NOMO-1 treated with DMSO at 0.1 percent for 48 hours (cell line): ENCODE results near the gene PDPN.

Source experiments
- DNase-seq: peaks from one replicate; lab custom pipeline; 2025; ENCODE audit not compliant: unreplicated experiment; lab: John Stamatoyannopoulos, UW

PDPN gene

DNA sequence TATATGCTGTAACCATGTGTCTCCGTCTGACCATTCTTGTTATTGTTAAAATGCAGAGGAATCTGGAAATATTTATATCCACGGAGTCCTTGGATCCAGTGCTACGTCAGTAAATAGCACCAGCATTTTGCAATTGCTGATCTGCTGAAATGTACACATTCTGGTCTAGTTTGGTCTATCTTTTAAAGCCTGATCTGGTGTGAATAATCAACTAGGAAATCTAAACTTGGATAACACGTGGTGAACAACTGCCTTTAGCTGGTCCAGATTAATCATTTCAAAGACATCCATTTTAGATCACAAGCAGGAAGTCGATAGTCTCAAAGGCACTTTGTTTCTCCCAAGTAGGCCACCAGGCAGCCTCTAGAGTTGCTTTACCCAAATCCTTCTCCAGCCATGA lies 32.6 kb downstream of the PDPN start:
- no peak for DNase-seq

DNA sequence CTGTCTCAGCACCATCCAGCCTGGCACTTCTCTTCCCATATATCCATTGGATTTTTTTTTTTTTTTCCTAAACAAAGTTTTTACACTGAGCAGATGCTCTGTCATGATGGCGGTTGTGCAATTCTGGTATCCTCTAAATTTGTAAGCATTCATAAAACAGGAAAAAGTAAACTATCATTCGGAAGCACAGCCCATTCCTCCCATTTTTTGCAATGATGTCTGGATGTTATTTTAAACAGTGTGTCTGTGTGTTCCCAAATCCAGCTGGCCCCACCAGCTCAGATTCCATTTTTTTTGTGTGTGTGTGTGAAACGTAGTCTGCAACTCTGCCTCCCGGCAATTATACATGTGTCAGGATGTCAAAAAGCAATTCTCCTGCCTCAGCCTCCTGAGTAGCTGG lies 33.5 kb downstream of the PDPN start:
- no peak for DNase-seq

DNA sequence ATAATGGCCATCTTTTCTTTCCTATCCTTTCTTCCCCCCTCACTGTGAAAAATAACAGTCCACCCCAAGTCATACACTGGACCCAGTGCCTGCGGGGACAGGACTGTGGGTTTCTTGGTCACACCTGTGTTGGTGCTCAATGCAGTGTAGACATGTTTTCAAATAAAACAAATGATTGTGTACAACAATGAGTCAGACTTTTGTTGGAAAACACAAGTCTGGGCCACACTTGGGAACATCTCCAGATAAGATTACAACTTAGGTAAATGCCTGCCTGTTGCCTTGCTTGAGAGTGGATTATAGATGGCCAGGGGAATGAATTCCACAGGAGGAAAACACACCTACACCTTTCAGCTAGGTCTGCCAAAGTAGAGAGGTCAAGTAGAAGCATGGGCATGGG lies 34.1 kb downstream of the PDPN start:
- DNase-seq, result no peak

DNA sequence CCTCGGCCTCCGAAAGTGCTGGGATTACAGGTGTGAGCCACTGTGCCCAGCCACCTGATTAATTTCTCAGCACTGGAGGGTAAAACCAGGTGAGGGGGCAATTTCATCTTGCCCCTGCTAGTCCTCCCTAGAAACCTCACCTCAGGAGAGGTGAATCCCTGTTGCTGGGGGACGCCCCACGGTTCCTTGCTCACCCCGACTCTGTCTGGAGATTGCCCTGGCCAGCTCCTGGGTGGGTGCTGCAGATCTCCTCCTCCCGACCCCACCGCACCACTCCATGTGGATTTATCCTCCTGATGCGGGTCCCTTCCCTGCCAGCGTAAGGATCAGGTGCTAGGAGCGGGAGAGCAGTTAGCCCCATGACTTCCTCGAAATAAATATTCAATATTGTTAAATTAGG lies 34.9 kb downstream of the PDPN start:
- no peak for DNase-seq

DNA sequence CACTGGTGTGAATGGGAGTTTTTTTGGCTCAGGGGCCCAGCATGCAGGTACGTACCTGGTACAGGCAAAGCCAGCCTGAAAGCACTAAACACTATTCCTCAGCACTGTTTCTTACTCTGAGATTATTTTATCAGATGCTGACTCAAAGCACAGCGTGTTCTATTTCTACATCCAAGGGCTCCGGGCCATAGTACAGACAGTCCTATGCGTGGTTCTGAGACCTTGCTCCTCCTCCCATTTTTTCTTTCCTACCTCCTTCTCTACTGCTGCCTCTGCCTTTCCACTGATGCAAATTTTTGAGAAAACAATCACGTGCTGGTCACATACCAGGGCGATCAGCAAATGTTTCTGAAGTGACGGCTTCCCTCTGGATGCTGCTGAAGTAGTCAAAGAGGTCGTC lies 36.3 kb downstream of the PDPN start:
- DNase-seq, result no peak

DNA sequence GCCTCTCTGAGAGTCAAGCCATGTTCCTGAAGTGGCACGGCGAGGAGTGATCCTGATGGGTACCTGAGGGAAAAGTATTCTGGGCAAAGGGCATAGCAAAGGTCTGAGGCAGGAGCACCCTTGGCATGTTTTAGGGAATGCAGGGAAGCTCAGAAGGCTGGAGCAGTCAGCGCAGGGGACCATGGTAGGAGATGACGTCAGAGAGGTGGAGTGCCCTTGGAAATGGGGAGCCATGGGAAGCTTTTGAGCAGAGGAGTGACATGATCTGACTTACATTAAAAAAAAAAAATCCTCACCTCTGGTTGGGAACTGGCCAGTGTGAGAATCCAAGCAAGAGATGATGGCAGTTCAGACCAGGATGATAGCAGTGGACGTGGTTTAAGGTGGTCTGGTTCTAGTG lies 37.2 kb downstream of the PDPN start:
- DNase-seq, result no peak

DNA sequence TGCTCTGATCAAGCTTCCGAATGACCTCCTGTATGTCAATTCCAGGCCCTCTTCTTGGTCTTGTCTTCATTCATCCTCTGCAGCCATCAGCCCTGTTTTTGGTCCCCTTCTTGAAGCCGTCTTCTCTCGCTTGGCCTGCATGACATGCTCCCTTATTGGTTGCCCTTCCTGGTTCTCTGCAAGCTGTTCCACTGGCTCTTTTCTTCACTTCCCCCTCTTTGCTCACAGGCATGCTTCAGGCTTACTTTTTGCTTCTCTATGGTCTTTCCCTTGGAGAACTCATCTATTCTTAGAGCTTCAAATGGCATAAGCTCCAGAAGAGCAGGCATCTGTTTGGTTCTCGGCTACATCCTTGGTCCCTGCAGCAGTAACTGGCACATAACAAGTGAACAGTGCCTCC lies 38.8 kb downstream of the PDPN start:
- no peak for DNase-seq

DNA sequence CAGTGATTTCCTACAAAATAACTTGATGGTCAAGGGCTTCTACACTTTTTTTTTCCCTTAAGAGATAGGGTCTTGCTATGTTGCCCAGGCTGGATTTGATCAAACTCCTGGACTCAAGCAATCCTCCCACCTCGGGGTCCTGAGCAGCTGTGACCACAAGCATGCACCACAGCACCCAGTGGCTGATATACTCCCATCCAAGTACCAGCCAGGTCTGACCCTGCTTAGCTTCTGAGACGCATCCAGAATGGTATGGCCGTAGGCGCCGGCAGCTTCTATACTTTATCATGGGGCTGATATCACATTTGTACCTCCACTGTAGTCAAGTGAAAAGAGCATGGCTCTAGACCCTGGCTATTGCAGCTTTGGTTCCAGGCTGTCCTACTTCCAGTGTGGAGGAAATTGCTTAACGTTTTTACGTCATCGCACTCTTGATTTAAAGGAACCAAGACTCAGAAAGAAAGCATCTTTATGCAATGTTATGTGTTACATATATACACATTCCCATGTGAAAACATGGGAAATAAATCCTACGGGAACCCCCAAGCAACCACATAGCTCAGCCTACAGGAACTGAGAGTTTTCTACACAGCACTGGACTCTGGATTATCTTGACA lies 39.5 kb downstream of the PDPN start:
- no peak for DNase-seq

DNA sequence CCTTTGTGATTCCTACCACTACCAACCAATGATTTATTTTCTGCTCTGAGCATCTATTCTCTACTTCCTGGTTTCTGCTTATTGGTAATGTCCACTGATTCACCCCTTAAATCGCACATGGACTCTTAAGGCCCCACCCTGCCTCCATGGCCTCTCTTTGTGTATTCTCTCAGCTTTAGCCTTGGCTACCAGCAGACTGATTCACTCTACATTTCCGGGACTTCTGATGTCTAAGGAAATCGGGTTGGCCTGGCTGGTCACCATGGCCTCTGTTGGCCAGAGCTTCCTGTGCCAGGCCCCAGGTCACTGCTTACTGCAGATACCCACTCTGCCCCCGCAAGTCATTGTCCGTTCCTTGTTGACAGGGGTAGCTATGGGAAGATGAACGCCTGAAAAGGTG lies 40.9 kb downstream of the PDPN start:
- no peak for DNase-seq

DNA sequence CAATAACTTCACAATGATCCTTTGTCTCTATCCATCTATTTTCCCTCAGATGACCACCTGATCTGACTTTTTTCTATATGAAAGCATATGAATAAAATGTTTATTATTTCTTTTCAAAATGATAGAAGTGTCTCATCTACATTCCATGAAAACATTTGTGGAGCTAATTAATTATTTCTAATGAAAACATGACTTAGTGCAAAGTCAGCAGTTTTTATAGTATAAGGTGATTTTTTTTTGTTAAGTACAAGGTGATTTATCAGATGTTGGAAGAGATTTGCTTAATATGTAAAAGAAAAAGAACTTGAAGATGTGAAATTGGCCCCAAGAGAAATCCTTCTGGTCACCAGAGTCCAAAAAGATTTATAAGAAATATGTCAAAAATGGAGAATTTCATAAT lies 43.5 kb downstream of the PDPN start:
- DNase-seq, result no peak

DNA sequence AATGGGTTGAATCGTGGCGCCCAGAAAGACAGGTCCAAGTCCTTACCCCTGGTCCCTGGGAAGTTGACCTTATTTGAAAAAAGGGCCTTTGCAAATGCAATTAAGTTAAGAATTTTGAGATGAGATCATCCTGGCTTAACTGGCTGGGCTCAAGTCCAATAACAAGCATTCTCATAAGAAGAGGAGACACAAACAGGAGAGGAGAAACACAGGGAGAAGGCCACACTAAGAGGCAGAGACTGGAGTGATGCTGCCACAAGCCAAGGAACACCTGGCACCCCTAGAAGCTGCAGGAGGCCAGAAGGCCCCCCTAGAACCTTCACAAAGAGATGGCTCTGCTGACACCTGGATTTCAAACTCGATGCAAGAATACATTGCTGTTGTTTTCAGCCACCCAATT lies 44.6 kb downstream of the PDPN start:
- DNase-seq, result no peak

DNA sequence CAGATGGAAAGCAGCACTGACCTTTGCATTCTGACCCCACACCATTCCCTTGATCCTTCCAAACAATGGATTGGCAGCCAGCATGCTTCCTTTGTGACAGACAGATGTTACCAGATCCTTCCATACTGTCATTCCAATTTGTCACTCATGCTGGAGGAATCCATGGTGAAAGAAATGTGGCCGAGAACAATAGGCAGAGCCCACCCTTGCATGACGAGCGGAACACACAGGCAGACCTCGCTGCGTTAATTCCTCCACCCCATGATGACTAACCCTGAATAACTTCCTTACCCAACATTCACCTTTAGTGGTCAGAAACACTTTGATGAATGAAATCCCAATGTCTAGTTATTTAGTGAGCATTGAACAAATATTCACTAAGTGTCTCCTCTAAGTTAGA lies 45.1 kb downstream of the PDPN start:
- DNase-seq, result no peak

DNA sequence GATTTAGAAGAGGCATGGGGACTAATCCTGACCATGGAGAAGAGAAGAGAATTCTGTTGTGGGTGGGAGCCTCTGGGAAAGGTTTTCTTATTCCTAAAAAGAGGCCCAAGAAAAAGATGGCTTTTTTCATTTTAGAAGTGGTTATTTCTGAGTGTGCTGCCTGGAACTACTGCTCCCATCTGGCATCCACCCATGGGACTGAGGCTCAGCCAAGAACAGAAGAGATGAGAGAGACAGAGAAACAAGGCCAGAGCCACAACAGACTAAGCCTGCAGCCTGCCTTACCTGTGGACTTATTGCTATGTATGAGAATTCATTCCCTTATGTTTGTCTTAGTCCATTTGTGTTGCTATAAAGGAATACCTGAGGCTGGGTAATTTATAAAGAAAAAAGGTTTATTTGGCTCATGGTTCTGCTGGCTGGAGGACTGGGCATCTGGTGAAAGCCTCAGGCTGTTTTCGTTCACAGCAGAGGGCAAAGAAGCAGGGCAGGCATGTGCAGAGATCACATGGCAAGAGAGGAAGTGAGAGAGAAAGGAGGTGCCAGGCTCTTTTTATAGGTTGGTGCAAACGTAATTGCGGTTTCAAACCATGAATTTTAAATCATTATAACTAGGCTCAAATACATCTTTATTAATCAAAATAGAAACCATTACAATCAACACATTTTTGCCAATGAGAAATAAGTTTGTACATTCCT lies 58.8 kb downstream of the PDPN start:
- DNase-seq, result peak; percentile 52

DNA sequence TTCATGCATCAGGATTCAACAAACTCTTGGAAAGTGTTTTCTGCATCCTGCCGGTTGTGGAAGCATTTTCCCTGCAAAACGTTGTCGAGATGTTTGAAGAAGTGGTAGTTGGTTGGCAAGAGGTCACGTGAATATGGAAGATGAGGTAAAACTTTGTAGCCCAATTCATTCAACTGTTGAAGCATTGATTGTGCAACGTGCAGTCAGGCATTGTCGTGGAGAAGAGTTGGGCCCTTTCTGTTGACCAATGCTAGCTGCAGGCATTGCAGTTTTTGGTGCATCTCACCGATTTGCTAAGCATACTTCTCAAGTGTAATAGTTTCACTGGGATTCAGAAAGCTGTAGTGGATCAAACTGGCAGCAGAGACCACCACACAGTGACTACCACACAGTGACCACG lies 59.4 kb downstream of the PDPN start:
- DNase-seq, result peak; percentile 38

DNA sequence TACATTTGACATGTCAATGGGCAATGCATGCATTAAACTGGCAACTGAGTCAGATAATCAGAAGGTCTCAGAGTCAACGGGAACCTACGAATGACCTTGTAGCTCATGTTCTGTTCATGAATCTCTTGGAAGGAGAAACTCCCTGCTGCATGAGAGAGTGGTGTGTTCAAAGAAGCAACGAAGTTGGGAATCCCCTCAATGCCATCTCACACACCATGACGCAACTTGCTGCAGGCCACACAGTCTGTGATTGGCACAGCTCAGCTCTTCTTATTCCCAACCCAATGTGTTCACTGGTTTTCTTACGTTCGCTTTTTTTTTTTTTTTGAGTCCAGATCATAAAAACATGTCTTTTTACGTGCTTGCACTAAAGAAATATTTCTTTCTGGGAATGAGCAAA lies 62.9 kb downstream of the PDPN start:
- DNase-seq, result no peak

DNA sequence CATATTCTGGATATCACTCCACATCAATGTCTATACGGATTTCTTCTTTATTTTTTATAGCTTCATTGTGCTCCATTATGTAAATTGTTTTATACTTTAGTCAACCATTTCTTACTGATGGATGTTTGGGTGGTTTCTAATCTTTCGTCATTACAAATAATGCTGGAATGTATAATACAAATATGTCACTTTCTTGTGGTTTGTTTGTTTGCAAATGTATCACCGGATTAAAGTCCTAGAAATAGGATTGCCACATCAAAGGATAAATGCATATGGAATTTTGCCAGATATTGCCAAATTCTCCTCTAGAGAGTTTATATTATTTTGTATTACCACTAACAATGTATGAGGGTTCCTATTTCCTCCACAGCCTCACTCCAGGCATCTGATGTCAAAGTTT lies 67.6 kb downstream of the PDPN start:
- no peak for DNase-seq

DNA sequence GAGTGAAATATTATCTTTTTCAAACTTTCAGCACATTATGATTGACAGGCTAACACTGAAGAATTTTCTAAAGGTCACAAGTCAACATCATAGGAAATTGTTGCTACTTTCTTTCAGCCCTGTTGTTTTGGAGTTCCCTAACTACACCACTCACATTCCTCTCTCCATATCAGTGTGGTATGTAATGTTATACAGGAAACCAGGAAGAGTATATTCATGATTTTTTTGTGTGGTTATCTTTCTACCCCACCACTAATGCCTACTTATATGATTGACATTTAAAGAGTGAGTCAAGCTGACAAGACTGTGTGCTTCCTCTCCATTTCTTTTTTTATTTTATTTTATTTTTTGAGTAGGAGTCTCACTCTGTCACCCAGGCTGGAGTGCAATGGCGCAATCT lies 68.6 kb downstream of the PDPN start:
- no peak for DNase-seq

DNA sequence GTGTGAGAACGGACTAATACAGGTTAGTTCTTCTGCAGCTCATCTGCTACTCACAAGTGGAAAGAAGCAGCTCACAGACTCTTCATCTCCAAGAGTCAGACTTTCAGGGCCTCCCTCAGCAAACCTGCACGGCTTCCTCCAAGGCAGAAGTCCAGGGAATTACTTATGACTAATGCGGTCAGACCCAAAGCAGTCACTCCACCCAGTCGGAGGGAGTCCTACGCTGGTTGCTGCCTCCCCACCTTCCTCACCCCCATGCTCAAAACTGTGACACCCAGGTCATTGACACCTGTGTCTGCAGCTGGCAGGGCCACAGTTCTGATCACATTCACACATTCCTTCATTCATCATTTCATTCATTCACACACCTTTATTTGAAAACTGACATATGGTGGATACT lies 77.9 kb downstream of the PDPN start:
- DNase-seq, result no peak

DNA sequence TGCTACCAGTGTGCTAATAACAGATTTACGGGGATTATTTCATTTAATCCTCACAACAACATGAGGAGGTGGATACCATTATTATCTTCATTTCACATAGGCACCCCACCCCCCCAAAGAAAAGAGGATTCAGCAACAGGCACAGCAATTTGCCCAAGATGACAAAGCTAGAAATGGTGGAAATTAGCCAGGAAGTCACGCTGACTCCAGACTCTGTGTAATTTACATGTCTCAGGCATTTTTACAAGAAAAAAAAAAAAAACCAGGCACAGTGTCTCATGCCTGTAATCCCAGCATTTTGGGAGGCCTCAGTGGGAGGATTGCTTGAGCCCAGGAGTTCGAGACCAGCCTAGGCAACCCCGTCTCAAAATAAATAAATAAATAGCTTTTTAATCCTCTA lies 78.9 kb downstream of the PDPN start:
- DNase-seq, result no peak

DNA sequence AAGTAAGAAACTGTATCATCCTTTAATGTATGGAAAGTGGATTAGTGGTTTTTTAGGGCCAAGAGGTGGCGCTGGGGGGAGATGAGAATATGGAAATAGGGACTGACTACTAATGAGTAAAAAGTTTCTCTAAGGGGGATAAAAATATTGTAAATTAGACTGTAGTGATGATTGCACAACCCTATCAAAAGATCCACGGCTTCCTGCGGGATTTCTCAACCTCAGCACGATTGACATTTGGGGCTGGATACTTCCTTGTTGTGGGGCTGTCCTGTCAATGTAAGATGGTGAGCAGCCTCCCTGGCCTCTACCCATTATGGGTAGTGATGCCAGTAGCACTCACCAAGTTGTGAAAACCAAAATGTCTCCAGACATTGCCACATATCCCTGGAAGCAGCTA lies 80.3 kb downstream of the PDPN start:
- DNase-seq, result peak; percentile 12

DNA sequence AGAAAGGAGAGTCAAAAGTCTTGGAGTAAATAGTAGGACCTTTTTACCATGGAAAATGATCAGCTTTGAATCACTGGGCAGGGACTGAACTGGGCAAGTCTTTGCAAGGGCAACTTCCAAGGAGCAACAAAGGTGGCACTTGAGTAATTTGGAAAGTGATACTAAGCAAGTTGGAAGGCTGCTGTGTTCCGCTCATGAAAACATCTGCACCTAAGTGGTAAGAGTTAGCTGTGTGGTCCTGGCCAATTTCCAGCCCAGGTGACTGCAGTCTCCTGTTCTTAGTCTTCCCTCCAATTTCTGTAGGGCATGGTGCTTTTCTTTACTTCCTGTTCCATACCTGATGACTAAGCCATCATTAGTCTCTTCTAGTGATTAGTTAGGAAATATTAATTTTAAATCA lies 80.8 kb downstream of the PDPN start:
- DNase-seq, result no peak

DNA sequence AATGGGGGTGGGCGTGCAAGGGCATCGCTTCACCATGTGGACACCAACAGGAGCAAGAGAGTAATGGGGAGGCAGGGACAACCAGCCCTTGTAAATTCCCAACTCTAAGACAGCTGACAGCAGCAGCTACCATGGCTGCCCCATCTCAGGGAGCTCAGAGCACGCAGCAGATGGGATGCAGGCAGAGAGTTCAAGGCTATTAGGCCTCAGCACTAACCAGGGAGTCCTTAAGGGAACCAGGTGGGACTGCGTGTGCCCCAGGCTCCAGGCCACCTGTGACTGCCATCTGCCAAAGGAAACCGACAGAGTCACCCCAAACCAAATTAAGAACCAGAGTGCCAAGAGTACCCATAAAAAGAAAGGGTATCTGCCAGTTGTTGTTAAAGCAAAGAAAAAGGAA lies 82.7 kb downstream of the PDPN start:
- DNase-seq, result no peak
